Activated CD8-positive, alpha-beta memory T cell treated with anti-CD3 and anti-CD28 coated beads for 24 hours (primary cell): Measurements from ENCODE around the gene GAS2.

Experiments used
- DNase-seq: peaks from one replicate; pipeline ENCODE4 v3.0.0-alpha.2; 2020

Gene GAS2

DNA sequence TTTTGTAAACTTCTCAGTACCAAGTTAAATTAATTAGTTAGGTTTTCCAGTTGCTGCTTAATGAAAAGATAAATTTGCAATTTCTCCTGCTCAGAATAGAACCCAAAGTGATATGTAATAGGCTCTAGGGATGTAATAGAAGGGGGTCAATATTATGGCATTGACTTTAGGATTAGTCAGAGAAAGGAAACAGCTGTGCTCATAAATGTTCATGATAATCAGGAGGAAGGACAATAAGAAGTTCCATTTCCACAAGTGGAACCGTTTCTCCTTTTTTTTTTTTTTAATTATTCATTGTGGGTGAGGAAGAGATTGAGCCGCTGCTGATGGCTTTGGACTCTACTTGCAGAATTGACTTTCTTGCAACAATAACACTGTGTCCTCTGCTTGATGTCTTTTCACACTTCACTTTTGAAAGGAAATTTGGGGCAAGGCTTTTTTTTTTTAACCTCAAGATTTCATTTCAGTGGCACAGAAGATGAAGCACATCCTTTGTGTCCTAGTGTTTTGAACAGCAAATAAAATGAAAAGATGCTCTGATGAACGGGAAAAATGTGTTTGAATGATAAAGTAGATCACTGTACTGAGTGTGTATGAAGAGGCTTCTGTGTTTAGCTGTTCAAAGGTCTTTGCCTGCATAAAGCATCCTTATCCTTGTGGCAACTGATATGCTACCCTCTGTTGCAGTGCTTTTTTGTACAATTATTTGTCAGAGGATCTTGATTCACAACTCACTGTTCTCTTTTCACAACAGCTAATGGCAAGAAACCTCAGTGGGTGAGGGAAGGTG, 62.4 kb downstream of the GAS2 start:
- no peak for DNase-seq

DNA sequence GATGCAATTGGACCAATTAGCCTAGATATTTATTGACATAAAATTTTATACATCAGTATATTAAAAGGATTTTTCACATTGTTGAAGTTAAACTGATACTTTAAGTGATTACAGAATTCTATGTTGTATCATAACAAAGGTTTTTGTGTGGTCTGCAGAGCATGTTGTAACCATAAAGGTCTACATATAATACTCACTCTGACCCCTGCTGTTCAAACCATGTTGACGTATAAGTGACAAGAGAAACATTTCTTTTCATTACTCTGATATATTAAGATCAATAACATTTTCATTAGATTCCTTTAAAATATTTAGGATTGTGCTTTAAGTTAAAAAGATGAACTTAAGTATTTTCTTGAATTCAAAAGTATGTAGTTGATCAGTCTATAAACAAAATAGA, 63.9 kb downstream of the GAS2 start:
- no peak for DNase-seq

DNA sequence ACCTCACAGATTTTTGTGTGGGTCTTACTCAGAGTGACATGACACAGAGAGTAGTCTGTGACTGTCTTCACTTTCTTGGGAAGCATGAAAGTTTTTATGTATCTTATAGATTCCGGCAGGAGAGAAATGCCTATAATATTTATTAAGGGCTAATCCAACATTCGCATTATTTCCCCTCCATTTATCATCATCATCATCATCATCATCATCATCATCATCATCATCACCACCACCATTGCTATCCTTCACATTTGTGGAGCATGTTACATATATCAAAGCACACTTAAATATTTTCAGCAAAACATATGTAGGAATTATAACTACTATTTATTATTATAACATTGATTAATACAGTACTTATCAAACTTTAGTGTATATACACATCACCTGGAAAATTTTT, 66.2 kb downstream of the GAS2 start:
- DNase-seq: no peak

DNA sequence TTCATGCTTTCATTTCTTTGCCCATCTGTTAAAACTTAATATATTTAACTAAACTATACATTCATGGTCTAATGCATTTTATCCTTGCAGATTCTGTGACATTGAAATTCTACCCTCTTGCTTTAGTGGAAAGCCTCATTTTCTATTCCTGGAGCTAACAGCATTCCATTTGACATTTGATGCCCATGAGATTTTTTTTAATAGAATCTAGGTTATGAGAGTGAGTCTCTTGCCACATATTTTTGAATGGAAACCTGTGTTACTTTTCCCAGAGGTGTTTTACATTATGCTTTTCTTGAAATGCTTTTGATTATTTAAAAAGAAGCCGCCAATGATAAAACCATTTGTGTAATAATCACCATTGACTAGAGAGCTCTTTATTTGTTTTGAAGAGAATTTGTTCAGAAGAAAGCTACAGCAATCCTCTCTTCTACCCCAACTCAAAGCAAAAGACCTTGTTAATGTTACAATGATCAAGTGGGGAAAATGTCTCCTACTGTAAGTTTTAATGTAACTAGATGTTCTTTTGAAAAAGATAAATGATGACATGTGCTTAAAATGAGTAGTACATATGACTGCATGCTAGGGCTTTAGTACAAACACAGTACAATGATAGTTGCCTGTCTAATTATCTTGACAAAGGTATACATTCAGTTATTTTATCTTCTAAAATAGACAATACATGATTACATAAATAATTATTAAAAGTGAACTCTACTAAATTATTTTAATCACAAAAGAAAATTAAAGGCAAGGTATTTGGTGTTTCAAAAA, 67.3 kb downstream of the GAS2 start:
- no peak for DNase-seq

DNA sequence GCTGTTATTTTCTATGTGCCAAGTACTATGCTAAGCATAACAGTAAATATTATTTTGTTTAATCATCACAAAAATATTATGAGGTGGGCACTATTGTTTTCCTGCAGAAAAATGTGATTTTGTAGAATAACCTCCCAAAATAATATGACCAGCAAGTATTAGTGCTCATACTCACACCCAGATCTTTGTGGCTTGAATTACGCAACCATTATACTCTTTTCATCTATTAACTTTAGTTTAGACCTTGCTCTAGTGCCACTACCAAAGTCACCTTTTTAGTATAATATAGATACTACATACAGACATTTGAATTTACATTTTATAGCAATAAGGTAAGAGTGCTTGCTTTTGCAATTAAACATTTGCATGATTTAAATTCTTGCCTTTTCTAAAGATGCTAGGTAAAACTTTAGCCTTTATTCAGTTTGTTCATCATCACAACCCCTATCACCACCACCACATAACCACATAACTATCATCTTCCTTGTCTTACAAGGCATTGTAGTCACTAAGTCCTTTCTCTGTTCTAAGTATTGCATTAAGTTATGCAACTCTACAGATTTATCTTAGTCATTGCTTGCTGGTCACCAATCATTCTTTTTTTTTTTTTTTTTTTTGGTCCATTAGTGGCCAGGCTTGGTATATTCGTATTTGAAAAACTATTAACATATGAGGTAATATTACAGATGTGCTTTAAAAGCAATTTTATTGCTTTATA, 68.4 kb downstream of the GAS2 start:
- no peak for DNase-seq

DNA sequence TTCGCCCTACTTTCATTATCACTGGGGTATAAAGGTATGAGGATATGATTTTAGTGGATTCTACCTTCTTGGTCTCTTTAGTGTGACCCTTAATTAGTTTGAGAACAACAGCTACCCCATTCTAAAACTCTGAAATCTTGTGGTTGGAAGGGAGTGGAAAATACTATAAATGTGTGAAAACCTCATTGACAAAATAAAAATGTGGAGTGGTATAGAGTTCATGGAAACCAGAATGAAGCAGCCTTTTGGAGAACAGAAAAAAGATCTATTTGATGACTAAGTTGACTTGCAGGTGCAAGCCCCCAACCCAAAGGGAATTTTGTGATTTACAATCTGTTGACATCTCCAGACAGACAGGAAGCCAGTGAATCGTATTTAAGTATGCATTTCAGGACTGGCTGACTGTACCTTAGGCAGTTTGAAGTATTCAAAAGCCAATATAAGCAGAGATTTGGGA, 75.8 kb downstream of the GAS2 start:
- DNase-seq: no peak

DNA sequence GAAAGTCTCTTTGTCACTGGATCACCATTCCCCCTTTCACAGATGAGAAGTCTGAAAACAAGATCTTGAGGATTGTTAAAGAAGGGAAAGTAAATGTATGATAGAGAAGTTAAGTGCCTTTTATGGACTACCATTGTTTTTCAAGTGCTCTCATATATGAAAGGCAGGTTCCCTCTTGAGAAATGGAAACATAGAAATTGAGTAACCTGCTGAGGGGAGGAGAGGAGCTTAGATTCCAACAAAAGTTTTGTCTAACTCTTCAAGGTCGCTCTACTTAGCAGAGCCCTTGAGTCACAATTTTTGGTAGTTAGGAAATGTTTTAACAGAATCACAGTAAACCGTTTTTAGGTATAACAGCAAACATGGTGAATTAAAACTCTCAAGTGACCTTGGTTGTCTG, 83.1 kb downstream of the GAS2 start:
- DNase-seq: no peak

DNA sequence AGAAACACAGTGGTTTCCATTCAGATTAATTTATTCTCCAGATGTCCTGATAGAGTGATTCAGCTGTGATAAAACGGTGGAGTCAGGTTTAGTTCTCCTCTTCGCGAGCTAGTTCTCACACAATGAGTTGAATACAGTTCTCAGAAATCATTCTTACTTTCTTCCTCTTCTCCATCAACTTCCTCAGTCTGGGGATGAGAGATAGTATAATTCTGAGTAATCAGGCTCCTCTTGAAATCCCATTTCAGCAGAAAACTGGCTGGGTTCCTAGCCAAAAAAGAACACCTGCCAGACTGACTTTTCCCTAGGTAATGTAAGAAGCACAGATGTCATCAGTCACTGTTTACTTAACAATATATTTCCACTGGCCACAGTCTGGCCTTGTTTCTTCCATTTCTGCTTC, 86.5 kb downstream of the GAS2 start:
- DNase-seq: no peak

DNA sequence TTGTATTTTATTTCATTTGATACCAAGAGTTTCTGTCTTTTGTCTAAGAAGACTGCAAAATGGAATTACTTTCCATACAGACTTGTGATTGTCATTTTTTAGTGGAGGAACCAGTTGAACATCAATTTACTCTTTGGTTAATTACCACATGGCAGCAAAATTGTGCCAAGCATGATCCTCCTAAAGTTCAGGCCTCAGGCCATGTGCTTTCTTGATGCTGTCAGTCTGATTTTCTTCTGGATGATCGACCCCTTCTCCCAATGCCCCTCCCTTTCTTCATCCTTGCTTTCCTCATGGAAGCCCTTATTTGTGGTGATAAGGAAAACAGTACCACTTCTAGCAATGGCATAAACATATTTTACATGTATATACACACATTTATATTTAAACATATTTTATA, 87.0 kb downstream of the GAS2 start:
- DNase-seq: no peak

DNA sequence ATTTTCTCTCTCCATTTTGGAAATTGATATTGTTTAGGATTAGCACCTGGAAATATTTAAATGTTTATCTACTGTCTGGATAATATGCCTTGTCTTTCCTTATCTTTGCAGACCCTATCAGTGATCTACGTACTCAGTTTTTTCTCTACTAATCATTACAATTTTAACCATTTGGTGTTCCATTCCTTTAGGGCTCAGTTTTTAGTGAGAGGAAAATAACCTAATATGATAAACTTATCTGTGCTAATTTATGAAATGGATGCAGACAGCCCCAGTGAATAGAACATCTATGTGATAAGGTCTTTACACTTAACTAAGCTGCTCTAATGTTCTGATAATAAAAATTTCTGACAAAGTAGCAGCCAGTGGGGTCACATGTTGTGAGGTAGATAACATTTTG, 94.7 kb downstream of the GAS2 start:
- DNase-seq: no peak

DNA sequence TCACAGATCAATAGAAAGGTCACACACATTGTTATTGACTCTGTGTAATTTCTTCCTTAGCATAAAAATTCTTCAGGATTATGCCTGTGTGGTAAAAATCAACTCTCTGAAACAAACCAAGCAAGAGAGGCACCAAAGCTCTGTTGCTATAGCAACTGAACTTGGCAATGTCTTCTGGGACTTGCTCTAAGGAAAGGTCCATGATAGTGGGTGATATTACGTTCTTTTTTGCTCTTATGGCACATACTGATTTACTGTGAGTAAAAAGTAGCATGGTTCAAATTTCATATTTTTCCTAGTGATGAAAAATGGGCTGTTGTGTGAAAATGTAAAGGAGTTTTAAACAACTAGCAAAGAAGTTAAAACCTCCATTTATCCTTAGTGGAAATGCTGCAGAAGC, 96.8 kb downstream of the GAS2 start:
- DNase-seq: no peak

DNA sequence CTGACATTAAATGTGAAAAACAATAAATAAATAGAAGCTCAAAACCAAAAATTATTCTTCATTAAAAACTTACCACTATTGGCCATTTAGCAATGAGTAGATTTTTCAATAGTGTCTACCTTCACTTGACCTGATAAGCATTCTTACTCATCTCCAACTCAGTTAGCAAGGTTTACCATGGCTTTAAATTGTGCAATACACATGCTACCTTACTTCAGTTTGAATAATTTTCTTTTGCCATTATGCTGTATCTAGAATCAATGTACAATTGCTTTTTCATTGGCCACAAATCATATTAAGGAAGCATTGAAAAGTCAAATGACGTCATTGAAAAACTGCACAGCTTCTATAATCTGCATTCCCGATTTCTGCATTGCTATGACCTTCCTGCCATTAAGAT, 98.3 kb downstream of the GAS2 start:
- no peak for DNase-seq

DNA sequence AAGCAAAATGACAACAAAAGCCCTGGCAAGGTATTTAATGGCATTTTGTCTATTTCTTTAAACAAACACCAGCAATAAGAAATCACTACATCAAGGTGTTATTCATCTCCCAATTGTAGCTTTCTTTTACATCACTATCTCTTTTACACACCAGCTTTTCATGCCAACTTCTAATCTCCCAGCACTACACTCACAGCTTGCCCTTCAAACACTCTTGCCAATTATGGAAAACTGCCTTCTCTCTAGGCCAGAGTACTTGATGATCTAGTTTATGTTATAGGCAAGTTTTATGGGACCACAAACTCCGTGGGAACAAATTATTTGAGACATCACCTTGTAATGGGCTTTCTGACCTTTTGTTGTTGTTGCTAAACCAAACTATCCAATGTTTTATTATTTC, 101.9 kb downstream of the GAS2 start:
- DNase-seq: no peak

DNA sequence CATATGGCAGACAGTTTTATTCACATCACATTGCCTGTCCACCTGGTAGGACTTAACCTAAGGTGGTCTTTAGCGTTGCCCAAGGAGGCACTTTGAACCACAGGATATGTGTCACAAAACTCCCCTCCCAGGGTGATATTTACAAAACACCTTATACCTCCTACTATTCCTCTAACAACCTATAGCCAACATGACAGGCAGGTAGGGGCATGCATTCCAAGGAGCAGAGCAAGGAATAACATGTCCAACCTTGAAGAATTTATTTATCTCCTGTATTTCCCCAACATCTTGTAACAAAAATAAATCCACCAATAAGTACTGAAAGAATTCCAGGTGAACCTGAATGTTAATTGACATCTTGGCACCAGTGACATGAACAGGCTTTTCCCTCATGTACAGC, 102.7 kb downstream of the GAS2 start:
- no peak for DNase-seq

DNA sequence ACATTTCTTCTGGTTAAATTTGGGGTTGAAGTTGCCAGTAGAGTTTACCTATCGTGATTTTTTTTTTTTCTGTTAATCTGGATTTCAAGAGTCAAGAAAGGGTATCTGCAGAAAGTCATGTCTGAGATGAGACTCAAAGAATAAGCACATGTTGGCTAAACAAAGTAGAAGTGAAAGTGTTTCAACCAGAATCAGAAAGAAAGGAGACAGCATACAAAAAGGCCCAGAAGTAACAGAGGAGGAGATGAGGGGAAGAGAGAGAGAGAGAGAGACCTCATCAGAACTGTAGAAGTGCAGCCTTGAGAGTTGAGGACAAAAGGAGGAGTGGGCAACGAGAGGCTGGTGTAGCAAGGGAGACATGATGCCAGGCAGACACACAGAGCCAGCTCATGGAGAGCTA, 108.3 kb downstream of the GAS2 start:
- DNase-seq: no peak

DNA sequence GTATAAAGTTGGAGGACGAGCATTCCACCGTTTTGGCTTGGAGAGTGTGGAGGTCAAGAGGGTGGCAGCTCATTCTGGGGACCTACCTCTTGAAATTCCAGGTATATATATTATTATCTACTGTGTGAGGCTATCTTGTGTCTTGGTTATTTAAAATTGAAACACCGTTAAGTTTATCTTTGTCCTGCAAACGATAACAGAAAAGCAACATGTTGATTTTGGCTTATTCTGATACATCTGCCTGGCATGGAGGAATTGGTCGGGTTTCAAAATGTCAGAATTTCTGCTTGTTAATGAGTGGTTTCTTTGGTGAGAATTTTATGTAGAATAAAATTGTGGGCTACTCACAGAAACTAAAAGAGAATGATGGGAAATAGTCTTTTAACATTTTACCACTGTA, 108.8 kb downstream of the GAS2 start:
- DNase-seq: no peak

DNA sequence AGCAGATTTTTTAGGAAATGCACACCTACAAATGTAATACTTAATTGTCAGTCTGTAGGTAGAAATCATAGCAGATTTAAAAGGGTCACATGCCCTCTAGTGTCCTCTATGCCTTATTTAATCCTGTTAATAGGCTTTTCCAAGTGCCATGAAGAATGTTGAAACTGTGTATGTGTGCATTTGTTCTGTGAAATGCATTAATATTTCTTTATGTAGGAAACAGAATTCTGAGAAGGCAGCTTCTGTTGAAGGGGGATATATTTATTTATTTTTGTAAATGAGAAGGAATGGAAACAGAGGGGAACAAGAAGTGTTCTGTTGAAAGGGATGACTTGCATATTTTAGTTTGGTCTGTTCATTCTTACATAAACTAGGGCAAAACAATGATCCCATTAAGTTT, 112.2 kb downstream of the GAS2 start:
- no peak for DNase-seq

DNA sequence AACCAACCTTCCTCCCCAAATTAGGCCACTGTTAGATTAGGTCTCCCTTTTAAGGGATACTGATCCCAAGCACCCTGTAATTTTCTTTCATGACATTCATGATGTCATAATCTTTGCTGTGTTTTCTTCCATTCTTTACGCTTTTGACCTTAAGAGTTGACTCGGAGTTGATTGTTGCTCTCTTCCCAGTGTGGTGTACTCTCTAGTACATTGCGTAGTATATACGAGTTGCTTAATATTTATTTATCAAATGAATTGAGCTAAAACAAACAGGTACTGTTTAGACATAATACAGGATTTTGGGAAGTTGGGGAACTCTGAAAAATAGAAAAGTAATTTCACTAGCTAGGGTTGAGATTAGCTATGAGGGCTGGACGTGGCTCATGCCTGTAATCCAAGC, 113.4 kb downstream of the GAS2 start:
- DNase-seq: no peak

DNA sequence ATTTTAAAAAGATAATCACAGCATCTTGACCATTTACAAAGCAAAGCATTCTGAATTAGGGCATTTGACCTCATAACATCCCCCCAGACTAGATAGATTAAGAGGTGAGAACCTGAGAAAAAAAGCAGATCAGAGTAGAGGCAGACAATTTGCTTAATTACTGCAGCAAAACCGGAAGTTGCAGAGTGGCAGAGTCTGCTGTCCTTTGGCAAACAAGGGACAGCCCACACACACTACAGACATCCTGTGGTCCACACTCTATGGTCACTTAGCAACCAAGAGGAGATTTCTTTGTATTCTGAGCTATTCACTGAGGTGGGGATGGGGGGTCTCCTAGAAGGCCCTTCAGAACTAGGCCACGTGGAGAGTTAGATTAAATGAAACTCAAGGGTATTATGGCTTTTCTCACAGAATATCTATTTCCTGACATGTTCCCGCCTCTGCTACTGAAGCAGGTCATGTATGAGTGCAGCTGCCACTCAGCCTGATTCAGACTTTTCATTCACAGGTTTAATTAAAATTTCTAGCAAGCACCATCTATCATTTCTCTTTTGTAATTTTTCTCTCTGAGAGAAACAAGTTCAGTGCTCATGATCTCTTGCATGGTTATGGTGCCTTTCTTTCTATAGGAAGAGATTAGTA, 114.7 kb downstream of the GAS2 start:
- DNase-seq: no peak

DNA sequence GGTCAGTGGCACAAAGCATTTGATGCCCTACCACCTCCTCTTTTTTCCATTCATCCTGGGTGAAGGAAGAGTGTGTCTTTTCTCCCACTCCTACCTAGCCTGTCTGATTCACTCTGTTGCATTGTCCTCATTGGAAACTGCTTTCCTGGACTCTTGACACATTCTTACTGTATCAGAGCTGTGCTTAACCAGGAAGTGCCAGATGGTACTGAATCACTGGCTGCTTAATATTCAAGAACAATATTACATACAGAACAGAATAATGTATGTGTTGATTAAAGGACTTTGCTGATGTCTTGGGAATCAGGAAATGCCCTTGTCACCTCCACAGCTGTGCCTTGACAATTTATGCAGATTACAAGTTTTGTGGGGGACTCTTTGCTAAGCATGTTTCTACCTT, 118.8 kb downstream of the GAS2 start:
- no peak for DNase-seq

DNA sequence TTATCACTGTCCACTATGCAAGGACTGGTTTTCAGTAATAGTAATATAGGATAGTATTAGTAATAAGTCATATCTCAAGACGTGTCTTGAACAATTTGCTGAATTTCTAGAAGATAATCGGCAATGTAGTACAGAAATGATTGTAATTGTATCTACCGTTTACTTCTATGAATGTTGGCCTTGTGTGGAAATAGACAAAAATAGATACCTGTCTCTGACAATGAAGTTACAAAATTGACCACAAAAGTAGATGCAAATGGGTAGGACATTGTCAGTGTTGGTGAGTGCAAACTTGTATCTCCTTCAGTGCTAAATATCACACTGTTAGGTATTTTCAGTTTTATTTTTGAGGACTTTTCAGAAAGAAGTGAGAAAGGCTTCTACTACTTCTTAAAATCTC, 120.1 kb downstream of the GAS2 start:
- DNase-seq: no peak

DNA sequence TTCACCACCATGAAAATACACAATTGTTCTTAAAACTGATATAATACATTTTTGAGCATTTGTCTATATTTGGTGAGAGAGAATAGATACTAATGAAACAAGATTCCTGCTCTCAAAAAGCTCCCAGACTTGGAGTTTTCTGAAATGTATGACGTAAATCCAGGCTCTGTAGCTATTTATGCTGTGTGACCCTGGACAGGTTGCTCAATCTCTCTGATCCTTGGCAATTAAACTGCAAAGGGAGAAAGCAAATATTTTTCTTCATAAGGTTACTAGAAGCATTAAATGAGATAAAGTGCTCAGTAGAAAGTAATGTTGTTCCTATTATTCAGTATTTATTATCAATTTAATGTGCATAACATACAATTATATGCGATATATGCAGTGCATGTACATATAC, 120.6 kb downstream of the GAS2 start:
- no peak for DNase-seq

DNA sequence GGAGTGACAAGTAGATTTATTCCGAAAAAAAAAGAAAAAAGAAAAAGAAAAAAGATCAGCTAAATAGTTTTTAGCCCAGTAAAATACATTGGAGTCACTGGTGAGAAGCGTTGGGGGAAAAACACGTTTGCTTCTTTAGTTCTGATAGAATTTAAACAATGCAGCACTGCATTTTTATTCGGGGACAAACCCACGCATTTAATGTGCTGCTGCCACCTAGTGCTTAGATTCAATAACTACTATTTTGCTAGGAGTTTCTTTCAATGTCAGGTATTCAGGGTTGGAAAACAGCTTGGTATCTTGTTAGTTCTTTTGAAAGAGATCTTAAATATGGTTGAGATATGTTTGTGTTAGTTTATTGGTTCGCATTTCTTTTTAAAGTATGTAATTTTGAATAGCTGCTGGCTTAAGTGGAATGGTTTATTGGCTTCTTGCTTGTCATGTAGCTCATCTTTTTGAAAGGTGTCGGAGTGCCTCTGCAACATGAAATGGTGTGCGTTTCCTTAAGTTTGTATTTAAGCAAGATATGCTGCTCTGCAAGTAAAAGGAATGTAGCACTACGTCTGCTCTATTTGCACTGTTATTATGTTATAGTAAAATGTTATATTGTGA, 121.2 kb downstream of the GAS2 start:
- DNase-seq: no peak
